ENCODE results near the gene MYORG.

GRCh38 chr9:34382879-34383278, 6.2 kb upstream of the MYORG start:
- TF ChIP-seq CTCF (IDR thresholded peaks at IDR 0.05) (no peak), POLR2A (IDR thresholded peaks at IDR 0.05) (no peak), EP300 (IDR thresholded peaks at IDR 0.05) (no peak)
